Measurements from ENCODE around the gene KCNJ15.

The KCNJ15 gene

GRCh38 chr21:38308532-38309119 lies 51.8 kb downstream of the KCNJ15 start:
- TF ChIP-seq CTCF (IDR thresholded peaks at IDR 0.05; ENCODE audit: low read length, missing control alignments) = no peak
- no peak overlapping the region for H3K4me3 ChIP-seq (replicated peaks; ENCODE audit: low read depth, low read length)
- peak; percentile 85 for DNase-seq (ENCODE audit: low read depth)

GRCh38 chr21:38310646-38311485 lies 54.1 kb downstream of the KCNJ15 start:
- peak; percentile 85 for DNase-seq (ENCODE audit: low read depth)
- TF ChIP-seq CTCF (IDR thresholded peaks at IDR 0.05; ENCODE audit: low read length, missing control alignments) = no peak

GRCh38 chr21:38311765-38312164 lies 55.0 kb downstream of the KCNJ15 start:
- TF ChIP-seq CTCF (IDR thresholded peaks at IDR 0.05; ENCODE audit: low read length, missing control alignments) = no peak
- peak; percentile 32 for DNase-seq (ENCODE audit: low read depth)
- H3K4me3 ChIP-seq (replicated peaks; ENCODE audit: low read depth, low read length) = no peak overlapping the region

More at GRCh38 chr21:38310646-38311485, 54.1 kb downstream of the KCNJ15 start:
- H3K4me3 ChIP-seq (replicated peaks; ENCODE audit: low read depth, low read length) = no peak overlapping the region

- DNase-seq (ENCODE audit: low read depth) = no peak
- TF ChIP-seq CTCF (IDR thresholded peaks at IDR 0.05; ENCODE audit: low read length, missing control alignments) = no peak
- H3K4me3 ChIP-seq (replicated peaks; ENCODE audit: low read depth, low read length) = no peak overlapping the region
Measured at GRCh38 chr21:38312822-38313221, 56.0 kb downstream of the KCNJ15 start.

- DNase-seq (ENCODE audit: low read depth) = no peak
- no peak for TF ChIP-seq CTCF (IDR thresholded peaks at IDR 0.05; ENCODE audit: low read length, missing control alignments)
- no peak overlapping the region for H3K4me3 ChIP-seq (replicated peaks; ENCODE audit: low read depth, low read length)
Measured at GRCh38 chr21:38314558-38314957, 57.8 kb downstream of the KCNJ15 start.

- DNase-seq (ENCODE audit: low read depth) = no peak
- TF ChIP-seq CTCF (IDR thresholded peaks at IDR 0.05; ENCODE audit: low read length, missing control alignments) = no peak
- no peak overlapping the region for H3K4me3 ChIP-seq (replicated peaks; ENCODE audit: low read depth, low read length)
Measured at GRCh38 chr21:38315122-38315521, 58.3 kb downstream of the KCNJ15 start.

All from fibroblast of pulmonary artery (primary cell).